ENCODE data around the gene PIEZO2.

PIEZO2 gene

DNA sequence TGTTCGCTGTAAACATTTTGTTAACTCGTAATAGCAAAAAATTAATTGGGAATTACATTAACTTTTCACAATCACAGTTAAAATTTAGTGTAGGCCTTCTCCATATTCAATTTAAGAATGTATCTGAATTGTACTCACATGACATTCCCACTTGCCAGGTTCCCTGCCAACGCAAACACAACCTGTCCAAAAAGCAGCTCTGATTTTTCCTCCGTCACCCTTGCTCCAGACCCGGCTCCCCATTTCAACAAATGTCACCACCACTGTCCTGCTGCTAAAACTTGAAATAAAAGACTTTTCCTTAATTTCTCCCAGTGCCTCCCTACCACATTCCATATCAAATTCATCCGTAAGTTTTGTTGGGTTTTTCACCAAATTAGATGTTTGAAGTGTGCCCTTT is 120.3 kb downstream of the PIEZO2 start:
- peaks cover 4% of the 10 kb centered on the region for H3K4me1 ChIP-seq (ENCODE audit: control insufficient read depth, insufficient read depth, low read length, poor library complexity, severe bottlenecking)
- no peak overlapping the region for H3K4me3 ChIP-seq (ENCODE audit: extremely low read depth, insufficient read depth, low read length, poor library complexity, severe bottlenecking)
- 90 to 92% methylated on average over 3 to 6 of the region's 6 CpGs for WGBS, 2 experiments (ENCODE audit: insufficient coverage in 2 of 2)
- H3K9me3 ChIP-seq (ENCODE audit: control insufficient read depth, low read length), result no peaks in the 10 kb centered on the region
- no peak overlapping the region for H3K27ac ChIP-seq (ENCODE audit: low read depth, low read length, severe bottlenecking)
- H3K36me3 ChIP-seq (ENCODE audit: control insufficient read depth, insufficient read depth, low read length), result no peaks in the 10 kb centered on the region

DNA sequence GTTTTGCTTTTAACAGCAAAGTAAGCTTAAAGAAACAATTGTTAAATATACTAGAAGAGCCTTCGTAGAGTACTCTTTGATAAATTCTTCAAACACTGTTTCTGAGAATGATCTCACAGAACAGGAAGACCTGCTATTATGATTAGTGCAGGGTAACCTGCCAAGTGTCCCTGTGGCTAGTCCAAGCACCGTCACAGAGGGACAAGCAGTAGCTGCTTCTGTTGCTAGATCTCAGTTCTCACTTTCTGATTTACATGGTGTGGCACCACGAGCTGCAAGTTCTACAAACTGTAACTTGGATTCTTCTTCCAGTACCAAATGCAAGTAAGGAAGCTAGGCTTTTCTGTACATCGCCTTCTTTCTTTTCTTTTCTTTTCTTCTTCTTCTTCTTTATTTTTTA is 121.5 kb downstream of the PIEZO2 start:
- Histone ChIP-seq H3K4me1 (ENCODE audit: control insufficient read depth, insufficient read depth, low read length, poor library complexity, severe bottlenecking) (peaks cover 4% of the 10 kb centered on the region), H3K4me3 (ENCODE audit: extremely low read depth, insufficient read depth, low read length, poor library complexity, severe bottlenecking) (no peak overlapping the region), H3K9me3 (ENCODE audit: control insufficient read depth, low read length) (no peaks in the 10 kb centered on the region), H3K27ac (ENCODE audit: low read depth, low read length, severe bottlenecking) (no peak overlapping the region), H3K36me3 (ENCODE audit: control insufficient read depth, insufficient read depth, low read length) (no peaks in the 10 kb centered on the region)
- 82 to 87% methylated on average over 2 to 3 of the region's 4 CpGs for WGBS, 2 experiments (ENCODE audit: insufficient coverage in 2 of 2)

DNA sequence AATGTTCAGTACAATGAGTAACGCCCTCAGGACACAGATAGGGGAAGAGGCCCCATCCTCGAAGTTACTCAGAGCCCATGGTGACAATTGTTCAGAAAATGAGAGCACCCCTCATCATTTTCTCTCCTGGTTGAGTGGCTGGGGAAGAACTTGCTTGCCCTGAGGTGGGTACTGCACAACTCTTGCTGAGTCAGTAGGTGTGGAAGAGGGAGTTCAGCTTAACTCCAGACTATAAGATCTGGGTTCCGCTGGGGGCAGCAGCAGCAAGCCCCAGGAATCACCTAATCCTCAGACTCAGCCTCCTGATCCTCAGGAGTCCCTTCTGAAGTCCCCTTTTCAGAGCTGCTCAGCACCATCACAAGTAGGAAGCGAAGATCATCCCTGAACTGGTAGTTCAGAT is 123.7 kb downstream of the PIEZO2 start:
- 83 to 91% methylated on average over 1 to 4 of the region's 4 CpGs for WGBS, 2 experiments (ENCODE audit: insufficient coverage in 2 of 2)
- H3K36me3 ChIP-seq (ENCODE audit: control insufficient read depth, insufficient read depth, low read length), result no peaks in the 10 kb centered on the region
- no peaks in the 10 kb centered on the region for H3K9me3 ChIP-seq (ENCODE audit: control insufficient read depth, low read length)
- peak overlapping the region; percentile 10 for H3K27ac ChIP-seq (ENCODE audit: low read depth, low read length, severe bottlenecking)
- H3K4me3 ChIP-seq (ENCODE audit: extremely low read depth, insufficient read depth, low read length, poor library complexity, severe bottlenecking), result no peak overlapping the region
- H3K4me1 ChIP-seq (ENCODE audit: control insufficient read depth, insufficient read depth, low read length, poor library complexity, severe bottlenecking), result peaks cover 8% of the 10 kb centered on the region

DNA sequence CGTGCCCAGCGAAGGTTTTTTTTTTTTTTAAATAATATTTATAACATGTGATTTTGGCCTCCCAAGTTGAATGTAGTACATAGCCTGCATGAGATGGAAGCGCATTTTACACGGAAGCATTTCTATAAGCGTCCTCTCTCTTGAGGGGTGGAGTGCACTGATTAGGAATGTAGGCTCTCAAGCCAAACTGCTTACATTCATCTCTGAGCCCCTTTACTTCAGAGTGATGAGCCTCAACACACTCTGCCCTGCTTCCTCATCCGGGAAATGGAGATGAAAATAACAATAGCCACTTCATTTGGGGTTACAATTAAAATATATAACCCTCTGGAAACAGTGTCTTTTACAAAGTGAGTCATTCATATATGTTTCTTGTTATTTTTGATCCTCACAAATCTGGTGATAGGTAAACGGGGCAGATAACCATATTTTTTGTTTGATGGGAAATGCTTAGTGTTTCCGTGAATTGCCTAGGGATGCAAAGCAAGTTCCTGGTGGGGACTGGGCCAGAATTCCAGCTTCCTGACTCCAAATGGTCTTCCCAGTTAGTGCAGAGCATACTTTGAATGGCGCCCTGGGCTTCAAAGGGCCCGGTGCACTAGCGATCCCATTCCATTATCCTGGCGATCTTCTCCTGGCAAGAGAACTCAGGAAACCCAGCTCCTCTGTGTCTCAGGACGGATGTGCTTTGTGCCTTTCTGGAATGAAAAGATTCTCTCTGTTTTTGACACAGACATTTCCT is 124.3 kb downstream of the PIEZO2 start:
- Histone ChIP-seq H3K4me1 (ENCODE audit: control insufficient read depth, insufficient read depth, low read length, poor library complexity, severe bottlenecking) (peaks cover 9% of the 10 kb centered on the region), H3K36me3 (ENCODE audit: control insufficient read depth, insufficient read depth, low read length) (no peaks in the 10 kb centered on the region), H3K4me3 (ENCODE audit: extremely low read depth, insufficient read depth, low read length, poor library complexity, severe bottlenecking) (no peak overlapping the region), H3K9me3 (ENCODE audit: control insufficient read depth, low read length) (no peaks in the 10 kb centered on the region), H3K27ac (ENCODE audit: low read depth, low read length, severe bottlenecking) (no peak overlapping the region)
- WGBS, 2 experiments (ENCODE audit: insufficient coverage in 2 of 2), result 87 to 90% methylated on average over 4 to 10 of the region's 13 CpGs

DNA sequence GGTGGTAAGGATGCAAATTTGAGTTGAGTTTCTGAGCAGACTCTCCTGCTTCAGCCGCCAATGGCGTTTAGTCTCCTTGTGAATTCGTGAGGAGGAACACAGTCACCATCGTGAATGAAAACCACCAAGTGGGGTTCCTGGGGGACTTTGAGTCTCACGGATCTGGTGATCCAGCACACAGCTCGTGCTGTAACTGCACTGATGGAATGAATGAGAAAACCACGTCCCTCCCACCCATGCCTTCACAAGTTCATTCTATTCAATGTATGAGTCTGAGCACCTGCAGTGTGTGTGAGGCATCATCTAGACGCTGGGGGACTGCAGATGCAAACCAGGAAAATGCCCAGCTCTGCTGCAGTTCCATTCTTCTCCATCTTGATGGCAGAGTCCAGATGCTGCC is 127.9 kb downstream of the PIEZO2 start:
- 85% methylated on average over 7 to 8 of the region's 8 CpGs for whole genome bisulfite sequencing, 2 experiments (ENCODE audit: insufficient coverage in 2 of 2)
- Histone ChIP-seq H3K4me1 (ENCODE audit: control insufficient read depth, insufficient read depth, low read length, poor library complexity, severe bottlenecking) (peaks cover 9% of the 10 kb centered on the region), H3K4me3 (ENCODE audit: extremely low read depth, insufficient read depth, low read length, poor library complexity, severe bottlenecking) (no peak overlapping the region), H3K9me3 (ENCODE audit: control insufficient read depth, low read length) (no peaks in the 10 kb centered on the region), H3K27ac (ENCODE audit: low read depth, low read length, severe bottlenecking) (no peak overlapping the region), H3K36me3 (ENCODE audit: control insufficient read depth, insufficient read depth, low read length) (no peaks in the 10 kb centered on the region)

DNA sequence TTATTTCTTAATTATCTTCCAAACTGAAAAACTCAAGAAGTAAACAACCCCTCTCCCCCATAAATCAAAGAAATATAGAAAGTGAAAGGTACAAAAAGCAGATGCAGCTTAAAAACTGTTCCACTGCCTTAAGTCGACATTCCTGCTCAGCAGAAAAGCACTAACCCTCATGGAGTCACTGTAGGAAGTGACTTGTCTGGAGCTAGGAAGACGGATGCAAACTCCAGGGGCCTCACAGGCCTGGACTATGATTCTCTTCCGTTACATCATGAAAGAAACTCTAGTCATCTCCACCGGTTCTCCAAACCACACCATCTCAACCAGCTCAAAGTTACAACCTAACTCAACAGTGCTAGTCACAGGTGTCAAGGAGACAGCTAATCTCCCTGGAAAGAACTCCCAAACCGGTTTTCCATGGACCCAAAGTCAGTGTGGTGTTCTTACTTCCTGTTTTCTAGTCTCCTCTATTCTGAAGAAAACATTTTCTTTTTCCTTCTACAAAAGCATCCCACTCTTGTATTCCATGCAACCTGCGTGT is 128.4 kb downstream of the PIEZO2 start:
- Histone ChIP-seq H3K27ac (ENCODE audit: low read depth, low read length, severe bottlenecking) (peak overlapping the region; percentile 45), H3K4me3 (ENCODE audit: extremely low read depth, insufficient read depth, low read length, poor library complexity, severe bottlenecking) (no peak overlapping the region), H3K4me1 (ENCODE audit: control insufficient read depth, insufficient read depth, low read length, poor library complexity, severe bottlenecking) (peaks cover 9% of the 10 kb centered on the region), H3K9me3 (ENCODE audit: control insufficient read depth, low read length) (no peaks in the 10 kb centered on the region), H3K36me3 (ENCODE audit: control insufficient read depth, insufficient read depth, low read length) (no peaks in the 10 kb centered on the region)
- 83 to 95% methylated on average over 4 of the region's 6 CpGs for WGBS, 2 experiments (ENCODE audit: insufficient coverage in 2 of 2)

DNA sequence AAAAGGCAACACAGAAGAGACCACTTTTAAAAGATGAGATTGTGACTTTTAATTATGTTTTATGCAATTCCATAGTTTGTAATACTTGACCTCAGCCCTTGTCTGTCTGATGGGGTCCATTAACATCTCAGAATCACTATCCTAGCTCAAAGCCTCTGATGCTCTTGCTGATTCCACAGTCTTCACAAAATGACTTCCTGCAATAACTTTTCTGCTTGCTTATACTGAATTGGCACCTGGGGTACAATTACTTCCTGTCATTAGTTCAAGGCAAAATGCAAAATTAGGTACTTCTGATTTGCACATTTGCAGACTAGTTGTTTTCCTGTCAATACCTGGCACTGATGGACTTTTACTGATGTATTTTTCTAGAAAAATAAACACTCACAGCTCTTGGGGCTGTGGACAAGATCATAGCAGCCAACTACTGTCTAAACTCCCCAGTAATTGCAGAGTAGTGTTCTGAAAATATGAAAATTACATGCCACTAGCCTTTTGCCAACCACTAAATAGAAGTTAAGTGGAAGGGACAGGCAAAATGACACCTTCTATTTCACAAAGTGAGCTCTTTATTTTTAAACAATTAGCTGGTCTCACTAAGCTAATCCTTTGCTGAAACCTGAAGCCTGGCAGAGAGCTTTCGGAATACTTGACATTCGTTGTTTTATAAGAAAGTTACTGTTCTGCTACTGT is 129.1 kb downstream of the PIEZO2 start:
- Histone ChIP-seq H3K27ac (ENCODE audit: low read depth, low read length, severe bottlenecking) (no peak overlapping the region), H3K4me1 (ENCODE audit: control insufficient read depth, insufficient read depth, low read length, poor library complexity, severe bottlenecking) (peaks cover 5% of the 10 kb centered on the region), H3K36me3 (ENCODE audit: control insufficient read depth, insufficient read depth, low read length) (no peaks in the 10 kb centered on the region), H3K4me3 (ENCODE audit: extremely low read depth, insufficient read depth, low read length, poor library complexity, severe bottlenecking) (no peak overlapping the region), H3K9me3 (ENCODE audit: control insufficient read depth, low read length) (no peaks in the 10 kb centered on the region)
- WGBS, 2 experiments (ENCODE audit: insufficient coverage in 2 of 2), result 80 to 83% methylated on average over 2 of the region's 2 CpGs

DNA sequence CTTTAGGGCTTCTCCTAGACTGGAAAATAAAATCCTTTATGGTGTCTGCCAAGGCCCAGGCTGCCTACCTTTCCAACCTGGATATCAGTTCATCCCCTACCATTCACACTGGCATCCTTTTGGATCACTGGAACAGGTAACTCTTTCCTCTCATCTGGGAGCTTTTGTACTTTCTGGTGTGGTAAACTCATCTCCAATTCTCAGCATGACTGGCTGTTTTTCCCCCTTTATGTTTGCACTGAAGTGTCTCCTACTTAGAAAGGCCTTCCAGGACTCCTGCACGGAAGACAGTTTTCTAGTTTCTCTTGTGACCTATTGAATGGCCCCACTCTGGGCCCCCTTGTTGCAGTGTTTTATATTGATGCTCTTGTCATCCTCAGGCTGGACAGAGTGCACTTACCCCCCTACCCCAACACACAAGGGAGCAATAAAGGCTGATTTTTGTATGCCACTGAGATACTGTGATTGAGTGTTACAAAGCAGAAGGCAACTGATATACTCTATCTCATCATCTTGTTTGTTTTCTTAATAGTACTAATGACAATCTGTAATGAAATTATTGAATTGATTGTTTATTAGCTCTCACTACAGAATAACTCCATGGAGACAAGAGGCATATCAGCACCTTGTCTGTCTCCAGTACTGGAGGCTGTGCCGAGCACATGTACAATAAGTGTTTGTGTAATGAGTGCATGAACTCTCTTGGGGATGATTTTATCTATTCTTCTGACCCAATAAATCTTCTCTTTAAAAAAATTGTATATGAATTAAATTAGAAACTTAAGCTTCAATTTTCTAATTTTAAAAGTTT is 129.9 kb downstream of the PIEZO2 start:
- H3K36me3 ChIP-seq (ENCODE audit: control insufficient read depth, insufficient read depth, low read length), result no peaks in the 10 kb centered on the region
- H3K27ac ChIP-seq (ENCODE audit: low read depth, low read length, severe bottlenecking), result no peak overlapping the region
- no peak overlapping the region for H3K4me3 ChIP-seq (ENCODE audit: extremely low read depth, insufficient read depth, low read length, poor library complexity, severe bottlenecking)
- 100% methylated on average over 1 of the region's 2 CpGs; no CpG with 5 or more reads in 1 of the 2 experiments for WGBS, 2 experiments (ENCODE audit: insufficient coverage in 2 of 2)
- H3K9me3 ChIP-seq (ENCODE audit: control insufficient read depth, low read length), result no peaks in the 10 kb centered on the region
- peaks cover 5% of the 10 kb centered on the region for H3K4me1 ChIP-seq (ENCODE audit: control insufficient read depth, insufficient read depth, low read length, poor library complexity, severe bottlenecking)

DNA sequence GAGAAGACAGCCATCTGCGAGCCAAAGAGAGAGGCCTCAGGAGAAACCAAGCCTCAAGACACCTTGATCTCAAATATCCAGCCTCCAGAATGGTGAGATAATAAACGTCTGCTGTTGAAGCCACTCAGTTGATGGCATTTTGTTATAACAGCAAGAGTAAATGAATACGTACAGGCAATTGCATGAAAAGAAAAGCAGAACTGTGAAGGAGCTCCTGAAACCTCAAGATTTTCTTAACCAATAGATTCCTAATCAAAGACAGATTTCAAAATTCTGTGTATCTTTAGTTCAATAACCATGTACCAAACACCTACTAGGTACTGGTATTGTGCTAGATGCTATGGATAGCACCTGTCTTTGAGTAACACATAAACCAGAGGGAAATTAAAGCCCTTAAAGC is 139.5 kb downstream of the PIEZO2 start:
- Histone ChIP-seq H3K9me3 (ENCODE audit: control insufficient read depth, low read length) (no peaks in the 10 kb centered on the region), H3K4me1 (ENCODE audit: control insufficient read depth, insufficient read depth, low read length, poor library complexity, severe bottlenecking) (peaks cover 4% of the 10 kb centered on the region), H3K36me3 (ENCODE audit: control insufficient read depth, insufficient read depth, low read length) (no peaks in the 10 kb centered on the region), H3K27ac (ENCODE audit: low read depth, low read length, severe bottlenecking) (no peak overlapping the region), H3K4me3 (ENCODE audit: extremely low read depth, insufficient read depth, low read length, poor library complexity, severe bottlenecking) (no peak overlapping the region)
- 100% methylated on average over 1 to 3 of the region's 3 CpGs for WGBS, 2 experiments (ENCODE audit: insufficient coverage in 2 of 2)

DNA sequence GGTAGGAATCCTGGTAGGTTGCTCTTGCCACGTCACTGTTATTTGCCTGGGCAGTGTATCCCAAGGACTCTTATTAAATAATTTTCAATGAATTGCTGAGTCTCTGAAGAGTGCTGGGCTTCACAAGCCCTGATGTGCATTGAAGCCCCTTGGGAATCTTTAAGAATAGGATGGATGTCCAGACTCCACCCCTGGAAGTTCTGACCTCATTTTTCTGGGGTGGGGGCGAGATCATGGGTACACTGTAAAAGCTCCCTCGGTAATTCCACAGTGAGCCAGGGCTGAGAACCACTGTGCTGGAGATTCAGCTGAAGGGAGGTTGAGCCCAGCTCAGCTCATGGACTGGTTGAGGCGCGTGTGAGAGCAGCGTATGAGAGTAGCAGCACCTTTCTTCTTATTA is 140.2 kb downstream of the PIEZO2 start:
- Histone ChIP-seq H3K4me3 (ENCODE audit: extremely low read depth, insufficient read depth, low read length, poor library complexity, severe bottlenecking) (no peak overlapping the region), H3K9me3 (ENCODE audit: control insufficient read depth, low read length) (no peaks in the 10 kb centered on the region), H3K4me1 (ENCODE audit: control insufficient read depth, insufficient read depth, low read length, poor library complexity, severe bottlenecking) (peaks cover 6% of the 10 kb centered on the region), H3K27ac (ENCODE audit: low read depth, low read length, severe bottlenecking) (no peak overlapping the region), H3K36me3 (ENCODE audit: control insufficient read depth, insufficient read depth, low read length) (no peaks in the 10 kb centered on the region)
- WGBS, 2 experiments (ENCODE audit: insufficient coverage in 2 of 2), result 57 to 96% methylated on average over 1 to 5 of the region's 6 CpGs

Measured in mesodermal cell (in vitro differentiated cells).